HL-60/S4 treated with retinoic acid at 250 ng/mL for 4 days and 3 days (cell line): ENCODE data around the gene PIMREG.

Experiments
- in situ Hi-C: fragments of 300-500 bp; cut with MboI; formaldehyde crosslinking; loops from 2 replicates; pipeline ENCODE4 v1.7.0; 2022; ENCODE audit warnings: low sequenced_read_pairs

PIMREG gene

GRCh38 chr17:6494239-6494941, 50.1 kb downstream of the PIMREG start:
- in situ Hi-C loops, result no loop called here

- in situ Hi-C loops, result no loop called here
These were observed 51.3 kb downstream of the PIMREG start for GRCh38 chr17:6495450-6496115.

GRCh38 chr17:6496116-6496481, 51.8 kb downstream of the PIMREG start:
- in situ Hi-C loops, result no loop called here

- in situ Hi-C loops, result no loop called here
These were observed 52.6 kb downstream of the PIMREG start for GRCh38 chr17:6496640-6497441.

- in situ Hi-C loops, result no loop called here
These were observed 53.4 kb downstream of the PIMREG start for GRCh38 chr17:6497496-6498221.

- in situ Hi-C loops, result no loop called here
These were observed 54.1 kb downstream of the PIMREG start for GRCh38 chr17:6498356-6498755.

- in situ Hi-C loops, result no loop called here
These were observed 54.8 kb downstream of the PIMREG start for GRCh38 chr17:6498901-6499540.
